OCI-LY1 (cell line): Measurements from ENCODE around the gene TSEN15.

Source experiments
- H2AFZ ChIP-seq: fragments of 200-600 bp; sonication (generic), shearing (Covaris generic); 2 replicates; pipeline ENCODE4 v1.6.0; 2014; ENCODE audit warnings: antibody characterized with exemption, mild to moderate bottlenecking, low read length
- H3F3A ChIP-seq: fragments of 200-600 bp; sonication (generic), shearing (Covaris generic); 2 replicates; pipeline ENCODE4 v1.6.0; 2014; ENCODE audit warnings: mild to moderate bottlenecking, antibody characterized with exemption, low read length, moderate library complexity; ENCODE audit not compliant: insufficient read depth
- H3K27ac ChIP-seq: fragments of 200-600 bp; sonication (generic); 2 replicates; pipeline ENCODE4 v1.5.1; 2014; ENCODE audit warnings: low read length, mixed run types, mild to moderate bottlenecking, low read depth; ENCODE audit not compliant: poor library complexity, severe bottlenecking
- H3K27me3 ChIP-seq: fragments of 200-600 bp; sonication (generic); 2 replicates; pipeline ENCODE4 v1.6.0; 2014; ENCODE audit warnings: antibody characterized with exemption, mild to moderate bottlenecking, low read length, moderate library complexity; ENCODE audit not compliant: insufficient read depth
- H3K36me3 ChIP-seq: fragments of 200-600 bp; sonication (generic); 2 replicates; pipeline ENCODE4 v1.6.1; 2014; ENCODE audit warnings: mild to moderate bottlenecking, antibody characterized with exemption, low read length, moderate library complexity, mixed read lengths; ENCODE audit not compliant: insufficient read depth
- H3K4me1 ChIP-seq: fragments of 200-600 bp; sonication (generic); 2 replicates; pipeline ENCODE4 v1.5.1; 2014; ENCODE audit warnings: mild to moderate bottlenecking, low read length, moderate library complexity; ENCODE audit not compliant: insufficient read depth, severe bottlenecking
- H3K4me2 ChIP-seq: fragments of 200-600 bp; sonication (generic), shearing (Covaris generic); 2 replicates; pipeline ENCODE4 v1.6.1; 2014; ENCODE audit warnings: low read length
- H3K4me3 ChIP-seq: fragments of 200-600 bp; sonication (generic); 2 replicates; pipeline ENCODE4 v1.5.1; 2014; ENCODE audit warnings: low read length, low read depth, mild to moderate bottlenecking, mixed read lengths; ENCODE audit not compliant: poor library complexity, severe bottlenecking
- H3K79me2 ChIP-seq: fragments of 200-600 bp; shearing (Covaris generic); 2 replicates; pipeline ENCODE4 v1.6.1; 2016; ENCODE audit warnings: mixed run types, low read length, mixed read lengths; ENCODE audit not compliant: insufficient read depth
- H3K9ac ChIP-seq: fragments of 200-600 bp; sonication (generic), shearing (Covaris generic); 2 replicates; pipeline ENCODE4 v1.6.1; 2014; ENCODE audit warnings: mild to moderate bottlenecking, low read length, mixed read lengths
- H3K9me2 ChIP-seq: fragments of 200-600 bp; sonication (generic), shearing (Covaris generic); 2 replicates; pipeline ENCODE4 v1.6.1; 2014; ENCODE audit warnings: low read depth, mild to moderate bottlenecking, low read length, mixed read lengths
- H3K9me3 ChIP-seq: fragments of 200-600 bp; shearing (Covaris generic); 2 replicates; pipeline ENCODE4 v1.6.1; 2014; ENCODE audit warnings: low read length, mixed read lengths
- H4K20me1 ChIP-seq: fragments of 200-600 bp; sonication (generic), shearing (Covaris generic); 2 replicates; pipeline ENCODE4 v1.6.0; 2016; ENCODE audit warnings: mild to moderate bottlenecking, low read length; ENCODE audit not compliant: insufficient read depth
- EZH2 ChIP-seq: fragments of 200-600 bp; sonication (generic), shearing (Covaris generic); IDR thresholded peaks from 2 replicates; pipeline ENCODE4 v1.8.0; 2017; ENCODE audit warnings: borderline replicate concordance, mixed run types, mild to moderate bottlenecking, antibody characterized with exemption, low read length, moderate library complexity, mixed read lengths
- TF ChIP-seq, protein P1 (sequence below): fragments of 200-600 bp; sonication (generic), shearing (Covaris generic); IDR thresholded peaks from 2 replicates; pipeline ENCODE4 v1.5.1; 2017; ENCODE audit warnings: mild to moderate bottlenecking, antibody characterized with exemption, low read length, moderate library complexity, mixed read lengths

The TSEN15 gene

GRCh38 chr1:184050636-184051035 lies 894 bp upstream of the TSEN15 start:
- no peaks in the 10 kb centered on the region for H3K79me2 ChIP-seq
- TF ChIP-seq, protein P1, sequence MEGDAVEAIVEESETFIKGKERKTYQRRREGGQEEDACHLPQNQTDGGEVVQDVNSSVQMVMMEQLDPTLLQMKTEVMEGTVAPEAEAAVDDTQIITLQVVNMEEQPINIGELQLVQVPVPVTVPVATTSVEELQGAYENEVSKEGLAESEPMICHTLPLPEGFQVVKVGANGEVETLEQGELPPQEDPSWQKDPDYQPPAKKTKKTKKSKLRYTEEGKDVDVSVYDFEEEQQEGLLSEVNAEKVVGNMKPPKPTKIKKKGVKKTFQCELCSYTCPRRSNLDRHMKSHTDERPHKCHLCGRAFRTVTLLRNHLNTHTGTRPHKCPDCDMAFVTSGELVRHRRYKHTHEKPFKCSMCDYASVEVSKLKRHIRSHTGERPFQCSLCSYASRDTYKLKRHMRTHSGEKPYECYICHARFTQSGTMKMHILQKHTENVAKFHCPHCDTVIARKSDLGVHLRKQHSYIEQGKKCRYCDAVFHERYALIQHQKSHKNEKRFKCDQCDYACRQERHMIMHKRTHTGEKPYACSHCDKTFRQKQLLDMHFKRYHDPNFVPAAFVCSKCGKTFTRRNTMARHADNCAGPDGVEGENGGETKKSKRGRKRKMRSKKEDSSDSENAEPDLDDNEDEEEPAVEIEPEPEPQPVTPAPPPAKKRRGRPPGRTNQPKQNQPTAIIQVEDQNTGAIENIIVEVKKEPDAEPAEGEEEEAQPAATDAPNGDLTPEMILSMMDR, result no peak
- TF ChIP-seq EZH2, result no peak
- H2AFZ ChIP-seq, result peak overlapping the region; percentile 90
- no peaks in the 10 kb centered on the region for H3K9me3 ChIP-seq
- no peak overlapping the region for H3K27ac ChIP-seq
- no peaks in the 10 kb centered on the region for H3F3A ChIP-seq
- no peaks in the 10 kb centered on the region for H3K27me3 ChIP-seq
- H3K4me3 ChIP-seq, result peak overlapping the region; percentile 89
- peak overlapping the region; percentile 87 for H3K4me2 ChIP-seq
- no peaks in the 10 kb centered on the region for H4K20me1 ChIP-seq
- H3K4me1 ChIP-seq, result peaks cover 26% of the 10 kb centered on the region
- no peaks in the 10 kb centered on the region for H3K9me2 ChIP-seq
- peaks cover 13% of the 10 kb centered on the region for H3K36me3 ChIP-seq
- no peak overlapping the region; the same call in 1 of the 2 replicates for H3K9ac ChIP-seq

- H3K79me2 ChIP-seq, result no peaks in the 10 kb centered on the region
- TF ChIP-seq, protein P1, result no peak
- no peak for TF ChIP-seq EZH2
Observed at GRCh38 chr1:184051138-184051484, 419 bp upstream of the TSEN15 start.

DNA sequence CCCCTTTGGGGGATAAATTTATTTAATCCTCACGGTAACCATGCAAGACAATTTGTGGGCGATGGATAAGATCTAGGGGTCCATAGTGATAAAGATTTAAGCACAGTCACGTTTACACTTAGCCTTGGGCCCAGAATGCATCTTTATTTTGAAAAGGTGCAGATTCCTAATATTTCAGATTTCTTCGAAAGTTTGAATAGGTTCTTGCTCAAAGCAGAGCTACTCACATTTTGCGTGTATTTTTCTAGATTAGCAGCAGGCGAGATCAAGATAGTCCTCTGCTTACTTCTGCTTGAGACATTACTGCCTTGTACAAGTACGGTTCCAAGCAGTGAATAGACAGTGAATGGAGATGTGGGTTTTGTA lies 647 bp downstream of the TSEN15 start:
- no peaks in the 10 kb centered on the region for H3K9me3 ChIP-seq
- peak overlapping the region; percentile 70 for H3K27ac ChIP-seq

More at GRCh38 chr1:184051138-184051484, 419 bp upstream of the TSEN15 start:
- Histone ChIP-seq H3K4me1 (peaks cover 26% of the 10 kb centered on the region), H2AFZ (peak overlapping the region; percentile 90), H3K27ac (peak overlapping the region; percentile 34), H4K20me1 (no peaks in the 10 kb centered on the region), H3F3A (no peaks in the 10 kb centered on the region), H3K9me3 (no peaks in the 10 kb centered on the region), H3K4me2 (peak overlapping the region; percentile 87), H3K4me3 (peak overlapping the region; percentile 89), H3K27me3 (no peaks in the 10 kb centered on the region), H3K36me3 (peaks cover 15% of the 10 kb centered on the region), H3K9ac (peak overlapping the region; percentile 88), H3K9me2 (no peaks in the 10 kb centered on the region)

More for the DNA sequence above, 647 bp downstream of the TSEN15 start:
- no peaks in the 10 kb centered on the region for H3K79me2 ChIP-seq
- peaks cover 26% of the 10 kb centered on the region for H3K4me1 ChIP-seq
- no peaks in the 10 kb centered on the region for H3F3A ChIP-seq
- H3K36me3 ChIP-seq, result peaks cover 15% of the 10 kb centered on the region
- H2AFZ ChIP-seq, result peak overlapping the region; percentile 56; the same call in 1 of the 2 replicates
- H3K4me3 ChIP-seq, result peak overlapping the region; percentile 89
- H4K20me1 ChIP-seq, result no peaks in the 10 kb centered on the region
- TF ChIP-seq EZH2, result no peak
- TF ChIP-seq, protein P1, result no peak
- H3K9ac ChIP-seq, result peak overlapping the region; percentile 88
- H3K4me2 ChIP-seq, result peak overlapping the region; percentile 87
- H3K9me2 ChIP-seq, result no peaks in the 10 kb centered on the region
- H3K27me3 ChIP-seq, result no peaks in the 10 kb centered on the region
